Stimulated activated CD4-positive, alpha-beta T cell treated with anti-CD3 and anti-CD28 coated beads, Interleukin-15, amount 100 ng/mL, for 48 hours (primary cell): Measurements from ENCODE around the gene ZNF764.
"Not testable (repeated sequence)": the region's sequence is repeated elsewhere in the genome, so short reads cannot be mapped to it uniquely, and the experiment has no call there.

Experiments used
- DNase-seq, 2 donors: peaks; one replicate each; pipeline ENCODE4 v3.0.0-alpha.2; 2020; ENCODE audit warnings: low read depth in 2 of 2

The ZNF764 gene

DNA sequence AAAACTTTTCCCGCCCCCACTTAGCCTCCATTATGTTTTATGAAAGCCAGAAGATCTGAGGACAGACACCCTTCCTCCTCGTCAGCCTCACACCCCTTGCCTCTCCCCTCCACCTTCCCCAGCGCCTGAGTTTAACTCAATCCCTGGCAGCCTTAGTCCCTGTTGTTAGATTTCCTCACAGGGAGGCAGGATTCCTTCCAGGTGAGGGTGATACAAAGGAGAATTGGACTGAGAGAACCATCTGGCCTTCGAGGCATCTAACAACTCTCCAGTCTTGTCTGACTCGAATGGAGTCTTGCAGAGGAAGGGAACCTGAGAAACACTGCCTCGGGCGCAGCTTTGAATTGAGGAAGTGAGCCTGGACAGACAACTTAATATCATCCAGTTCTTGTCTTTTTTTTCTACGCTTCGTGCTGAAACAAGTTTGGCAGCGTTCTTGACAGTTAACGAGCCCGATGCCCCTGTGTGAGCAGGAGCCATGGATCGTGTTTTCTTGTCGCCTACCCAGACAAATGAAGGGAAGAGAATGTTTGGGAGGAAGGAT lies 30.5 kb downstream of the ZNF764 start:
- no peak for DNase-seq

DNA sequence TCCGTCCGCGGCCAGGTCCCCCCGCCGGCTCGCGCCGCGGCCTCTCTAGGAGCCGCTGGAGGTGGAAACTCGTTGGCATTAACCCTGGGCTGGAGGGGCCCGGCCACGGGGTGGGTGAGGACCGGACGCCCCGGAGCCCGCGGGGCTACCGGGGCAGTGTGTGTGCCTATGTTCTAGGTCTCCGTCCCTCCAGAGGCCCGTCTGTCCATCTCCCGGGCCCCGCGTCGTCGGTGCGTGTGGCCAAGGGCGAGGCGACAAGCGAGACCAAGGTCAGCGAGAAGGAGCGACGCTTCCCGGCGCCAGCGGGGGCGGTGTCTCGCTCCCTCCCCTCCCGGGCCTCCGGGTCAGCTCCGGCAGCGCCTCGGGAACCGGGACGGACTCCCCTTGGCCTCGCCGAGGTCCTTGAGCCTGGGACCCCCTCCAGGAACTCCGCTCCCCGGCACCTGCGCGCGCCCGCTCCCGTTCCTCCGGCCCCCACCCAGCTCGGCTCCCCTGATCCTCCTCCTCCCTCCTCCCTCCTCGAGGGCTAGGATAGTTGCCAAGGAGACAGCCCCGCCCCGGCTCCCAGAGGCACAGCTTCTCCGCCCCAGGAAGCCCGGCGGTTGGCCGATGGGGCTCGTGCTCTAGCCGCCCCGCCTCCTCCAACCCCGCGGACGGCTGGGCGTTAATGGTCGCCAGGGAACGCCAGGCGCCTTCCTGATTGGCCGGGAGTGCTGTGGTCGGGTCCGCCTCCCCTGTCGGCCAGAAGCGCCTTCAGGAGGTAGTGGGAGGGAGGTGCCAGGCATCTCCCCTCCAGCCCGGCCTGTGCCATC lies 31.1 kb downstream of the ZNF764 start:
- peak; percentile 92 to 96 for DNase-seq

DNA sequence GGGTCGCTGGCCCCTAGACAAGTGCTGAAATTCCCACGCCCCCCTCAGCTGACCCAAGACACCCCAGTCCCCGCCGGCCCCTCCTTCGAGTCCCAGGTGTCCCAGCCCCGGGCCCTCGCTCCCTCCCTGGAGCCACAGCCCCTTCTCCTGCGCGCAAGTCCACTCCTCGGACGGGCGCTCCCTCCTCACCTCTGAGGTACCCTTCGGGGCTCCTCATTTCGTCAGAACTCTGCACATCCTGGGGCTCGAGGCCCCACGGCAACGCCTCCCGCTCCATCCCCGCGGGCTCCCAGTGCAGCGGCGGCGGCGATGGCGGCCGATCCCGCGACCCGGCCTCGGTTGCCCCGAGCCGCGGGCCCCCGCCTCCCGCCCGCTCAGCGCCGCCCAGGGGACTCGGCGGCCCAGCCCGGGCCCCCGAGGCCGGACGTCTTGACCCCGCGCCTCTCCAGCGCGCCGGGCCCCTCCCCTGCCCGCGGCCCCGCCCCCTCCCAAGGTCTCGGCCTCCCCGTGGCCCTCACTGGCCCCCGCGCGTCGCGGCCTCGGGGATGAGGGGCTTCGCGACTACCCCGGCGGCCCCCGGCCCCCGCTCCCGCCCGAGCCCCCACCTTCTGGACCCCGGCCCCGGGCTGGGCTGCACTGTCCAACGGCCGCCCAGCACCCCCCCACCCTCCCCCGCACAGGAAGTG lies 31.9 kb downstream of the ZNF764 start, which contains the start of gene ZNF768:
Gene ZNF768 (minus strand): TSS at position 430 of the 686 bp plus-strand sequence. CDS start 153 bp downstream, at position 277.
- no peak for DNase-seq

DNA sequence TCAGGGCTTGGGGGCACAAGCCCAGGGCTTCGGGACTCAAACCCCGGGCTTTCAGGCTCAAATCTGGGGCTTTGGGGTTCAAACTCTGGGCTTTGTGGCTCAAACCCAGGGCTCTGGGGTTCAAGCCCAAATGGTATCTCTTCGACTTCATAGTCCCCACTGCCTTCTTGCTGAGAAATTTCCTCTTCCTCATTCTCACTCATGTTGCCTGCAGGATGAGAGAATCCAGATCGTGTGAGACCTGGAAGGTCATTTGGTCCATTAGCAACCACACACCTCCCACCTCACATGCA lies 32.4 kb downstream of the ZNF764 start:
- DNase-seq, result no peak

DNA sequence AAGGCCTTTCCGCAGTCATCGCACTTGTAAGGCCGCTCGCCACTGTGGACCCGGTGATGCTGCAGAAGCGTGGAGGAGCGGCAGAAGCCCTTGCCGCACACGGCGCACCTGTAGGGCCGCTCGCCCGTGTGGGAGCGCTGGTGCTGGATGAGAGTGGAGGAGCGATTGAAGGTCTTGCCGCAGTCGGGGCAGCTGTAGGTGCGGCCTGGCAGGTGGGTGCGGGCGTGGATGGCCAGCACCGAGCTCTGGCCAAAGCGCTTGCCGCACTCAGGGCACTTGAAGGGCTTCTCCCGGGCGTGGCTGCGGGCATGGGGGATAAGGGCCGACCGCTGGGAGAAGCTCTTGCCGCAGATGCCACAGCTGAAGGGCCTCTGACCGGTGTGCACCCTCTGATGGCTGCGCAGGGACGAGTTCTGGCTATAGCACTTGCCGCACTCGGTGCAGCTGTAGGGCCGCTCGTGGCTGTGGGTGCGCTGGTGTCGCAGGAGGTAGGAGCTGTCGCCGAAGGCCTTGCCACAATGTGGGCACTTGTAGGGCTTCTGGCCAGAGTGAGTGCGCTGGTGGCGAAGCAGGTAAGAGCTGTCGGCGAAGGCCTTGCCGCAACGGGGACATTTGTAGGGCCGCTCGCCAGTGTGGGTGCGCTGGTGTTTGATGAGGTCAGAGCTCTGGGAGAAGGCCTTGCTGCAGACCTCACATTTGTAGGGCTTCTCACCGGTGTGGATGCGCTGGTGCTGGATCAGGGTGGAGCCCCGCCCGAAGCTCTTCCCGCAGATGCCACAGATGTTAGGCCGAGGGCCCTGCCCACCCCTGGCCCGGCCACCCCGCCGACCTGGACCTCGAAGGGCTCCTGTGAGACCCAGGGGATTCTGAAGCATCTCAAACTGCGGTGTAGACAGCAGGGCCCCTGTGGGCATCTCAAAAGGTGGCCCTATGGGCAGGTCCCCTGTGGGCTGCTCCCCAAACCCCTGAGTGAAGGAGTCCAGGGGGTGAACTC lies 33.3 kb downstream of the ZNF764 start:
- no peak for DNase-seq

DNA sequence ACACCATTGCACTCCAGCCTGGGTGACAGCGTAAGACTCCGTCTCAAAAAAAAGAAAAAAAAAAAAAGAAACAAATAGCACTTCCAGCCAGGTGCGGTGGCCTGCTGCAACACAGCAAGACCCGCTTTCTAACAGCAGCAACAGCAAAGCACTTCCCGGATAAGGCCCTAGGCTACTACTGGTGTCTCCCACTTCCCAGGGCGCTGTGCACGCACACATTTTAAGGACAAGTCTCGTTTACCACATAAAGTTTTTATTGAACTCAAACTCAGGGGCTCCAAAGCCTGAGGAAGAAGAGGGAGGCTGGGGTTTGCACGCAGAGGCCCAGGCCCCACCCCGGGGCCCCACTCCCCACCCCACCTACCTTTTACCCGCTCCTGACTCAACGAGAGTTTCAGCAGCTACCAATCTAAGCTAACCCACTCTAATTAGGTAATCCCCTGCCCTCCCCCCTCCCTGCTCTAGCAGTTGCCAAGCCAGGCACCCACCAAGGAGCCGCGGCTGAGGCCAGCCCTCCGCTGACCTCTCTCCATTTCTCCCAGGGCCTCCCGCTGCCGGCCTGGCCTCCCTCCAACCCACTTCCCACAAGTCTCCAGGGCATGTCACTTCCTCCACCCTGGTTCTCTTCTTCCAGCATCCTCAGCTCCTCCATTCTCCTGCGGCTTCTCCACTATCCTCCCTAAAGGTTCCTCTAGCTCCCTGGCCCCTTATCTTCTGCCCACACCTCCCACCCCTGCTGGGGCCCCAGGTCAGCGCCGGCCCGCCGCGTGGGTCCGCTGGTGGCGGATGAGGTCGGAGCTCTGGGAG lies 34.2 kb downstream of the ZNF764 start:
- DNase-seq, result no peak

DNA sequence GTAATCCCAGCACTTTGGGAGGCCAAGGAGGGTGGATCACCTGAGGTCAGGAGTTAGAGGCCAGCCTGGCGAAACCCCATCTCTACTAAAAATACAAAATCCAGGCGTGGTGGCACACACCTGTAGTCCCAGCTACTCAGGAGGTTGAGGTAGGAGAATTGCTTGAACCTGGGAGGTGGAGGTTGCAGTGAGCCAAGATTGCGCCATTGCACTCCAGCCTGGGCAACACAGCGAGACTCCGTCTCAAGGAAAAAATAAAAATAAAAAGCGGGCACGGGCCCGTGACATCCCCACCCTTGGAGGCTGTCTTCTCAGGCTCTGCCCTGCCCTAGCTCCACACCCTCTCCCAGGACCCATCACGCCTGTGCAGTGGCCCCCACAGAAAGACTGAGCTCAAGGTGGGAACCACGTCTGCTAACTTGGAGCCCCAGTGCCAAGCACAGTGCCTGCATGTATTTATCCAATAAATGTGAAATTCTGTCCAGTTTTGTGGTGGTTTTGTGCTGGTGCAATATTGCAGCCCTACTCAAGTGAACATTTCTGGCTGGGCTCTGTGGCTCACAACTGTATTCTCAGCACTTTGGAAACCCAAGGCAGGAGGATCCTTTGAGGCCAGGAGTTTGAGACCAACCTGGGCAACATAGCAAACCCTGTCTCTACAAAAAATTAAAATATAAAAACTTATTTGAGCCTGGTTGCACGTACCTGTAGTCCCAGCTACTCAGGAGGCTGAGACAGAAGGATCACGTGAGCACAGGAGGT lies 35.3 kb downstream of the ZNF764 start:
- not testable (repeated sequence) for DNase-seq

DNA sequence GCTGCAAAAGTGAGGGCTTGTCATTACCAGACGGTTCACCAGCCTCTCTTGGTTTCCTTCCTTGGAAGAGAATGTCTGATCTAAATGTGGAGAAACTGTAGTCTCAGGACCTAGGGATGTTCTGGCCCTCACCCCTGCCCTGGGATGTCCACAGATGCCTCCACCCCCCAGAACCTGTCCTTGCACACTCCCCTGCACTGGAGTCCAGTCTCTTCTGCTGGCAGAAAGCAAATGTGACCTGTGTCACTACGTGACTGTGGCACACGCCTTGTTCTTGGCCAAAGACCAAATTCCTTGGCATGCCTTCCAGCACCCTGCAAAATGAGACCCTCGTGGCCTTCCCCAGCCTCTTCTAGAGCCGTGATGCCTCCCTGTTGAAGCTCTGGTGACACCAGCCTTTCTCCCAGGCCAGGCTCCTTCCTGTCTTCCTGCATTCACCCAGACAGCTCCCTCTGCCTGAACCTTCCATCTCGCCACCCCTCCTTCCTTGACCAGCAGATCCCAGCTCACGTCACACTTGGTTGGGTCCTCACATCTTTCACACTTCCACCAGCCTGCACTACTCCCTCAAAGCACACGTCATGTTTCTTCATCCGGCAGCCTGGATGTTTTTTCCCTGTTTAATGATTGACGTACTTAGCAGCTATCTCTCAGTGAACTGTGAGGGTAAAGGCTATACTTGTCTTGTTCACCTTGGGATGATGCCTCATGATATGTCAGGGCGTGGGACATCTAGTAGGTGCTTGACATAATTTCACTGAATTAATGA lies 36.1 kb downstream of the ZNF764 start:
- no peak for DNase-seq

DNA sequence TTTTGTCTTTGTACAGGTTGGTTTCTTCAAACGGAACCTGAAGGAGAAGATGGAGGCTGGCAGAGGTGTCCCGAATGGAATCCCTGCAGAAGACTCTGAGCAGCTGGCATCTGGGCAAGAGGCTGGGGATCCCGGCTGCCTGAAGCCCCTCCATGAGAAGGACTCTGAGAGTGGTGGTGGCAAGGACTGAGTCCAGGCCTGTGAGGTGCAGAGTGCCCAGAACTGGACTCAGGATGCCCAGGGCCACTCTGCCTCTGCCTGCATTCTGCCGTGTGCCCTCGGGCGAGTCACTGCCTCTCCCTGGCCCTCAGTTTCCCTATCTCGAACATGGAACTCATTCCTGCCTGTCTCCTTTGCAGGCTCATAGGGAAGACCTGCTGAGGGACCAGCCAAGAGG lies 36.7 kb downstream of the ZNF764 start:
- no peak for DNase-seq

DNA sequence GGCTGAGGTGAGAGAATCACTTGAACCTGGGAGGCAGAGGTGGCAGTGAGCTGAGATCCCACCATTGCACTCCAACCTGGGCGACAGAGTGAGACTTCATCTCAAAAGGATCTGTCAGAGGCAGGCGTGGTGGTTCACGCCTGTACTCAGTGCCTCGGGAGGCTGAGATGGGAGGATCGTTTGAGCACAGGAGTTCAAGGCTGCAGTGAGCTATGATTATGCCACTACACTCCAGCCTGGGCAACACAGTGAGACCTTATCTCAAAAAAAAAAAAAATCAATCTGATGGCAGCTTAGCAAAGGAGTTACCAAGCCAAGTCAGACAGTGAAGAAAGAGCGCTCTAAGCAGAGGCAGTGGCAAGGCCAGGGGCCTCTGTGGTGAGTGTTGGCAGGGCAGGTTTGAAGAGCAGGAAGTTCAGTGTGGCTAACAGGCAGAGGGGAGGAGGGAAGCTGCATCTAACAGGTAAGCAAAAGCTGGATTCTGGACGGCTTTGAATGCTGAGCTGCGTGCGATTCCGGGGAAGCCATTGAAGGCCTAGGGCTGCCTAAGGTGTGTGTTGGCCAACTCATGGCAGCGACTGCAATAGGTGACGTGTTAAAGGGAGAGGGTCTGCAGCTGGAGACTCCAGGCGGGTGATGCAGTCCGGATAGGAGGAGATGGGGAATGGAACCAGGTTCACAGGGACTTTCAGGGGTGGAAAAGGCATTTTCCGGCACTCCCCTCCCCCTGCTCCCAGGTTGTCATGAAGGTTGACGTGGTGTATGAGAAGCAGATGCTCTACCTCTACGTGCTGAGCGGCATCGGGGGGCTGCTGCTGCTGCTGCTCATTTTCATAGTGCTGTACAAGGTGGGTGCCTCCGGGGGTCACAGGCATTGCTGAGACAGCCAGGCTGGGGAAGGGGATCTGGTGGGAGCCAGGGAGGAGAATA lies 38.8 kb downstream of the ZNF764 start:
- DNase-seq, result no peak

DNA sequence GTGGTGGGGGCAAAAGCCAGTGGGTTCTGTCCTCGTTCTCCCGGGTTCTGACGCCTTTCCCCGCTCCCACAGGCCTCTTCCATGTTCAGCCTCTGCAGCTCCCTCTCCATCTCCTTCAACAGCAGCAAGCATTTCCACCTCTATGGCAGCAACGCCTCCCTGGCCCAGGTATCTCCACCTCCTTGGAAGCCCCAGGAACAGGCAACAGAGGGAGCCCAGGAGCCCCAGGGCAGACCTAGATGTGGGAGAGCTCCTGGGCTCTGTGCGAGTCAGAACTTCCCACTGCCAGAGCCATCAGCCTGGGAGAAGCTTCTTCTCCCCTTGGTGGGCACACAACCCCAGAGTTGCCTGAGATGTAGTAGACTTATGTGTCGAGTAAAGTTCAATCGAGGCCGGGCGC lies 39.6 kb downstream of the ZNF764 start:
- DNase-seq, result no peak

DNA sequence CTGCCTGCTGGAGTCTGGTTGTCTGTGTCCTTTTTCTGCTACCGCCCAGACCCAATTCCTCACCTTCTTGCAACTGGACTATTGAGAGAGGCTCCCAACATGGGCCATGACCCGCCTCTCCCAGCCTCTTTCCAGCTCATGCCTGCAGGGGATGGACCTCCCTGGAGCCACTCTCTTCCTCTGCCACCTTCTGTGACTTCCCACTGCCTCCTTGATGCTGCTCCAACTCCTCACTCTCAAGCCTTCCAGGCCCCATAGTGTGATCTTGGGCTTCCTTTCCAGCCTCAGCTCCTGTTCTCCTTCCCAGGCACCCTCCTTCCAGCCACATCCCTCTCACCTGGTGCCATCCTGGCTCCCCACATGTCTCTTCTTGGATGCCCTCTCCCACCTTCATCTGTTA lies 42.9 kb downstream of the ZNF764 start:
- no peak for DNase-seq

DNA sequence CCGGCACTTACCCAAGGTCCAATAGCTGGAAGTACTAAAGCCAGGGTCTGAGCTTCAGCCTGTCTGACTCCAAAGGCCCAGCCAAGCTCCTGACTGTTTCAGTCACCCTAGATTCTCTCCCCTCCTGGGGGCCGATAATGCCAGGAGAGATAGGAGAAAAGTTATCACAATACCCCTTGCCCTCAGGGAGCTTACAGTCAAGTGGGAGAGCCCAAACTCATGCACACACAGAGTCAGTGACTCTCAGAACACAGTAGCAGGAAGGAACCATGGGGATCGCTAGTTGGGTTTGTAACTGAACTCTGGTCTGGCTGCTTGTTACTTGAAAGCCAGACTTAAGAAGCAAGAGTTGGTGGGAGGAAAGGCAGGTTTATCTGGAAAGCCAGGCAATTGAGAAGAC lies 46.7 kb downstream of the ZNF764 start:
- no peak for DNase-seq

DNA sequence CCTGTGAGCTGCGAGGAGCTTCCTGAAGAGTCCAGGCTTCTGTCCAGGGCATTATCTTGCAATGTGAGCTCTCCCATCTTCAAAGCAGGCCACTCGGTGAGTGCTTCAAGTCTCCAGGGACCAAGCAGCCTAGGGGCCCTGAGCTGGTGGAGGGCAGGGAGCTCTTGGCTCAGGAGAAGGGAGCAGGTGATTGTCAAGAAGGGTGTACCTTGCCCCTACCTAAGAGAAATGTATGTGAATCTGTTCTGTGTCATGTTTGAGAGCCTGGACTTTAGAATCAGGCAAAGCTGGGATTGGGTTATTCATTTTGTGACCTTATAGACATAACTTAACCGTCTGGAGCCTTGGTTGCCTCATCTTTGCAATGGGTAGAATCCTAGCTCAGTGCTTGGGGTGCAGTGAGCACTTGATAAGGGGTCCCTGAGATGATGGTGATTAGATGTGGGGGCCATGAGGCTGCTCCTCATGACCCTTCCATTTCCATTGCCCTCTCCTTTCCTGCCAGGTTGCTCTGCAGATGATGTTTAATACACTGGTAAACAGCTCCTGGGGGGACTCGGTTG lies 47.7 kb downstream of the ZNF764 start:
- DNase-seq, result no peak

DNA sequence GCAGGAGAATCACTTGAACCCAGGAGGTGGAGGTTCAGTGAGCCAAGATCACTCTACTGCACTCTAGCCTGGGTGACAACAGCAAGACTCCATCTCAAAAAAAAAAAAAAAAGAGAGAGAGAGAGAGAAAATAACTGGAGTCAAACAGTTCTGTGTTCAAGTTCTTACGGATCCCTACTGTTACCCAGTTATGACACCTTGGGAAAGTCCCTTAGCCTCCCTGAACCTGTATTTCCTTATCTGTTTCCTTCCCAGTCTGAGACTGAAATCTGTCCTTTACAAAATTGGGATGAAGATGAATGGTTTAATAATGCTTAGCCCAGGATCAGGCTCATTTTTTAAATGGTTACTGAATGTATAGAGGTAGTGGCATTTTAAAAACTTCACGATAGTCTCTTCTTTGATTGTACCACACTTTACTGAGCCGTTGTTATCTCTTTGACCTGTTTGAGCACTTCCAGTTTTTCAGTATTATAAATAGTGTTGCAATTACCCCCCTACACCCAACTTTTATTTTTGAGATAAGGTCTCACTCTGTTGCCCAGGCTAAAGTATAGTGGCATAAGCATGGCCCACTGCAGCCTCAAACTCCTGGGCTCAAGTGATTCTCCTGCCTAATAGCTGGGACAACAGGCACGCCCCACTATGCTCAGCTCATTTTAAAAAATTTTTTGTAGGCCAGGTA lies 49.0 kb downstream of the ZNF764 start:
- DNase-seq, result no peak
